Hepatocyte (in vitro differentiated cells): Measurements from ENCODE around the gene PKNOX2. TPM values are rescaled to one million over a fixed set of nuclear protein-coding genes. Genes with fewer than 3 reads are reported as not detected.

ENCODE experiments used
- DNase-seq: peaks from one replicate; pipeline ENCODE4 v3.0.0-alpha.2; 2016; ENCODE audit warnings: low spot score
- H2AFZ ChIP-seq: fragments of 200-600 bp; sonication (generic); 2 replicates; pipeline ENCODE4 v1.6.0; 2016; ENCODE audit warnings: antibody characterized with exemption, mild to moderate bottlenecking
- H3K27ac ChIP-seq: fragments of 200-600 bp; sonication (generic); 2 replicates; pipeline ENCODE4 v1.5.1; 2016; ENCODE audit warnings: mild to moderate bottlenecking
- H3K27me3 ChIP-seq: fragments of 200-600 bp; sonication (generic); 2 replicates; pipeline ENCODE4 v1.6.1; 2016
- H3K36me3 ChIP-seq: fragments of 200-600 bp; sonication (generic); replicated peaks from 2 replicates; pipeline ENCODE4 v1.5.1; 2016; ENCODE audit warnings: low read depth; ENCODE audit not compliant: insufficient read depth
- H3K4me1 ChIP-seq: fragments of 200-600 bp; sonication (generic); 2 replicates; pipeline ENCODE4 v1.5.1; 2016; ENCODE audit warnings: mild to moderate bottlenecking, moderate library complexity; ENCODE audit not compliant: insufficient read depth
- H3K4me2 ChIP-seq: fragments of 200-600 bp; sonication (generic); 2 replicates; pipeline ENCODE4 v1.6.0; 2016
- H3K4me3 ChIP-seq: fragments of 200-600 bp; sonication (generic); 2 replicates; pipeline ENCODE4 v1.5.1; 2016; ENCODE audit warnings: mild to moderate bottlenecking
- H3K79me2 ChIP-seq: fragments of 200-600 bp; sonication (generic); 2 replicates; pipeline ENCODE4 v1.6.0; 2017; ENCODE audit warnings: mild to moderate bottlenecking
- H3K9me2 ChIP-seq: fragments of 200-600 bp; sonication (generic); replicated peaks from 2 replicates; pipeline ENCODE4 v1.6.0; 2017; ENCODE audit warnings: mild to moderate bottlenecking; ENCODE audit not compliant: insufficient read depth
- H3K9me3 ChIP-seq: fragments of 200-600 bp; sonication (generic); 2 replicates; pipeline ENCODE4 v1.5.1; 2016; ENCODE audit warnings: low read depth, mild to moderate bottlenecking
- H4K20me1 ChIP-seq: fragments of 200-600 bp; sonication (generic); 2 replicates; pipeline ENCODE4 v1.6.0; 2016; ENCODE audit warnings: mild to moderate bottlenecking; ENCODE audit not compliant: insufficient read depth, poor library complexity, severe bottlenecking
- CTCF ChIP-seq: fragments of 200-600 bp; sonication (generic); IDR thresholded peaks from 2 replicates; pipeline ENCODE4 v1.5.1; 2016; ENCODE audit warnings: antibody characterized with exemption, mild to moderate bottlenecking; ENCODE audit not compliant: poor library complexity
- EZH2 ChIP-seq: fragments of 200-600 bp; sonication (generic); IDR thresholded peaks from 2 replicates; pipeline ENCODE4 v1.6.1; 2016; ENCODE audit warnings: antibody characterized with exemption, mild to moderate bottlenecking, borderline replicate concordance
- EZH2phosphoT487 ChIP-seq: fragments of 200-600 bp; sonication (generic); IDR thresholded peaks from one replicate; pipeline ENCODE4 v1.6.1; 2018; ENCODE audit warnings: antibody characterized with exemption, mild to moderate bottlenecking, low read depth, moderate library complexity; ENCODE audit not compliant: unreplicated experiment, severe bottlenecking
- WGBS: methylation state at CpG from one replicate; pipeline ENCODE4 v1.1.6; 2016; ENCODE audit warnings: low lambda C conversion rate; ENCODE audit errors: missing lambda C conversion rate; 5-methylcytosine and 5-hydroxymethylcytosine counted together
- polyA plus RNA-seq: library from polyadenylated mRNA; unstranded; fragments of >200 nt; fragmentation: Nextera tagmentation; extraction: Ambion mirVana; gene quantifications from 2 replicates; pipeline ENCODE4 v1.2.1, GENCODE V29; 2016
- total RNA-seq: library from RNA; depleted of rRNA; stranded (reverse); fragments of >200 nt; gene quantifications from 2 replicates; pipeline ENCODE4 v1.2.3, GENCODE V29; 2014

The PKNOX2 gene
- total and polyA plus RNA-seq, 2 experiments from 2014 or later: 3.0 to 3.1 TPM

DNA sequence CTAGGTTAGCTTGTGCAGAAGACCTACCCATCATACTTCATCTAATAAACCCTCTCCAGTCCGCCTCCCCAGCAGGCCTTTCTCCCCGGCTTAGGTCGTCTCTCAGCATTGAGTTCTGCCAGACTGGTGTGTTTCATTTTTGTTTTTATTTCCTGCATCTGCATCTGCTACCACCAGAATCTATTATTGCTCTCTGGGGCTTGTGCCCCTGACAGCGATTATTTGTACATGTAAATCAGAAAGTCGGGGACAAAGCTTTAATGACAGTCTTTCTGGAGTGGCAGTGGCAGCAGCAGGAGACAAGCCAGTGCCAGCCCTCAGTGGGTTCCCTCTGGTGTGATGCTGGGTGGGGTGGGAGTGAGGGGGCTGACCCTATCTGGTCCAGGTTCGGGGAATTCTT lies 127.5 kb downstream of the PKNOX2 start:
- no peak overlapping the region for H3K4me2 ChIP-seq
- H3K27me3 ChIP-seq: no peaks in the 10 kb centered on the region
- WGBS: 93% methylated on average over 6 of the region's 6 CpGs
- no peaks in the 10 kb centered on the region for H3K36me3 ChIP-seq
- H3K79me2 ChIP-seq: no peaks in the 10 kb centered on the region
- H4K20me1 ChIP-seq: no peaks in the 10 kb centered on the region
- TF ChIP-seq EZH2phosphoT487: no peak
- TF ChIP-seq CTCF: no peak
- no peak for TF ChIP-seq EZH2
- H3K9me2 ChIP-seq: no peaks in the 10 kb centered on the region
- H2AFZ ChIP-seq: no peak overlapping the region
- no peak for DNase-seq
- no peak overlapping the region for H3K27ac ChIP-seq
- peaks cover 21% of the 10 kb centered on the region for H3K4me1 ChIP-seq
- no peak overlapping the region for H3K4me3 ChIP-seq
- no peaks in the 10 kb centered on the region for H3K9me3 ChIP-seq

GRCh38 chr11:125293596-125293995 lies 129.0 kb downstream of the PKNOX2 start:
- Histone ChIP-seq H3K9me3 (no peaks in the 10 kb centered on the region), H3K79me2 (no peaks in the 10 kb centered on the region), H3K27ac (no peak overlapping the region), H3K9me2 (no peaks in the 10 kb centered on the region), H4K20me1 (no peaks in the 10 kb centered on the region), H3K4me3 (no peak overlapping the region), H2AFZ (no peak overlapping the region), H3K36me3 (no peaks in the 10 kb centered on the region), H3K27me3 (no peaks in the 10 kb centered on the region), H3K4me2 (no peak overlapping the region), H3K4me1 (peaks cover 7% of the 10 kb centered on the region)
- 83% methylated on average over 5 of the region's 5 CpGs for WGBS
- no peak for TF ChIP-seq EZH2
- no peak for TF ChIP-seq EZH2phosphoT487
- no peak for TF ChIP-seq CTCF
- DNase-seq: no peak

DNA sequence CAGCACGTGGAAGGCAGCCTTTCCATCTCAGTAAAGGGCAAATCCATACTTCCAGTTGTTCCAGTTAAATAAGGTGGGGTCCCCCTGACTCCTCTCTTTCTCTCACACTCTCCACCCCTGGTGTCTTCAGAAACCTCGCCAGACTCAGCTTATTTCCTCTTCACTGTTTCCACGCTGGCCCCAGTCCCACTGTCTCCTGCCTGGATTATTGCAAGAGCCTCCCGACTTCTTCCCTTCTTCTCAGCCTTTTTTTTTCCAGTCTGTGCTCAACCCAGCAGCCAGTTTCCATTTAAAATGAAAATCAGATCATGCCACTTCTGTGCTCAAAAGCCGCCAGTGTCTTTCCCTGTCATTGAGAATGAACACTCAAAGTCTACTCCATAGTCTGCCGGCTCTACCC lies 131.4 kb downstream of the PKNOX2 start:
- WGBS: 77% methylated on average over 6 of the region's 6 CpGs
- peaks cover 5% of the 10 kb centered on the region for H3K4me1 ChIP-seq
- no peak overlapping the region for H2AFZ ChIP-seq
- H3K9me2 ChIP-seq: no peaks in the 10 kb centered on the region
- H4K20me1 ChIP-seq: no peaks in the 10 kb centered on the region
- H3K4me2 ChIP-seq: no peak overlapping the region
- DNase-seq: peak; percentile 35
- H3K9me3 ChIP-seq: no peaks in the 10 kb centered on the region
- TF ChIP-seq EZH2 (no peak), EZH2phosphoT487 (no peak), CTCF (no peak)
- no peaks in the 10 kb centered on the region for H3K27me3 ChIP-seq
- no peak overlapping the region for H3K4me3 ChIP-seq
- H3K79me2 ChIP-seq: no peaks in the 10 kb centered on the region
- no peak overlapping the region for H3K27ac ChIP-seq
- H3K36me3 ChIP-seq: no peaks in the 10 kb centered on the region
